ENCODE measurements around the gene MRAP. TPM values are rescaled to one million over a fixed set of nuclear protein-coding genes. Genes with fewer than 3 reads are reported as not detected.

MRAP gene
- total RNA-seq, 1 experiment from 2014 or later, result not detected

- POLR2A ChIA-PET (ENCODE audit: low non-redundant PET), result no interaction called here
- H3K36me3 ChIP-seq (ENCODE audit: insufficient read depth, low read length, poor library complexity, severe bottlenecking), result peaks cover 2% of the 10 kb centered on the region
- BruUV-seq (replicated peaks), result no TSS peak
- intact Hi-C loops (cut with micrococcal nuclease; ENCODE audit: unreplicated experiment), result no loop called here
- no peaks in the 10 kb centered on the region for H3K9me3 ChIP-seq (ENCODE audit: low read depth, low read length, poor library complexity, severe bottlenecking)
- no peaks in the 10 kb centered on the region for H3K27me3 ChIP-seq (replicated peaks; ENCODE audit: insufficient read depth, low read depth, low read length, poor library complexity)
- no peaks in the 10 kb centered on the region for H3K4me1 ChIP-seq (ENCODE audit: insufficient read depth, low read length, poor library complexity, severe bottlenecking)
- no peak overlapping the region for H3K27ac ChIP-seq (ENCODE audit: low read depth, low read length, poor library complexity, severe bottlenecking)
- no peak overlapping the region for H3K4me3 ChIP-seq (ENCODE audit: low read depth, low read length, poor library complexity, severe bottlenecking)
- TF ChIP-seq CTCF (conservative IDR thresholded peaks at IDR 0.05; ENCODE audit: low read depth, low read length) (no peak), EZH2 (IDR thresholded peaks at IDR 0.05; ENCODE audit: borderline replicate concordance, low read depth, low read length, poor library complexity, severe bottlenecking) (no peak)
- CTCF ChIA-PET, result no interaction called here
- DNase-seq (ENCODE audit: low spot score), result no peak
Observed at GRCh38 chr21:32303385-32303784, 4.7 kb downstream of the MRAP start.

- no peaks in the 10 kb centered on the region for H3K27me3 ChIP-seq (replicated peaks; ENCODE audit: insufficient read depth, low read depth, low read length, poor library complexity)
- H3K4me1 ChIP-seq (ENCODE audit: insufficient read depth, low read length, poor library complexity, severe bottlenecking), result no peaks in the 10 kb centered on the region
- no TSS peak for BruUV-seq (replicated peaks)
- DNase-seq (ENCODE audit: low spot score), result no peak
- H3K36me3 ChIP-seq (ENCODE audit: insufficient read depth, low read length, poor library complexity, severe bottlenecking), result peaks cover 2% of the 10 kb centered on the region
- no peak overlapping the region for H3K4me3 ChIP-seq (ENCODE audit: low read depth, low read length, poor library complexity, severe bottlenecking)
- intact Hi-C loops (cut with micrococcal nuclease; ENCODE audit: unreplicated experiment), result no loop called here
- POLR2A ChIA-PET (ENCODE audit: low non-redundant PET), result no interaction called here
- no peak overlapping the region for H3K27ac ChIP-seq (ENCODE audit: low read depth, low read length, poor library complexity, severe bottlenecking)
- CTCF ChIA-PET, result no interaction called here
- H3K9me3 ChIP-seq (ENCODE audit: low read depth, low read length, poor library complexity, severe bottlenecking), result no peaks in the 10 kb centered on the region
- no peak for TF ChIP-seq CTCF (conservative IDR thresholded peaks at IDR 0.05; ENCODE audit: low read depth, low read length)
- no peak for TF ChIP-seq EZH2 (IDR thresholded peaks at IDR 0.05; ENCODE audit: borderline replicate concordance, low read depth, low read length, poor library complexity, severe bottlenecking)
Observed at GRCh38 chr21:32304998-32305397, 6.3 kb downstream of the MRAP start.

- H3K27me3 ChIP-seq (replicated peaks; ENCODE audit: insufficient read depth, low read depth, low read length, poor library complexity), result no peaks in the 10 kb centered on the region
- intact Hi-C loops (cut with micrococcal nuclease; ENCODE audit: unreplicated experiment), result no loop called here
- DNase-seq (ENCODE audit: low spot score), result no peak
- no peaks in the 10 kb centered on the region for H3K9me3 ChIP-seq (ENCODE audit: low read depth, low read length, poor library complexity, severe bottlenecking)
- no peak for TF ChIP-seq EZH2 (IDR thresholded peaks at IDR 0.05; ENCODE audit: borderline replicate concordance, low read depth, low read length, poor library complexity, severe bottlenecking)
- TF ChIP-seq CTCF (conservative IDR thresholded peaks at IDR 0.05; ENCODE audit: low read depth, low read length), result 0 out of 2 replicates have a peak, but pooled peaks have one; percentile 20
- no TSS peak for BruUV-seq (replicated peaks)
- H3K4me1 ChIP-seq (ENCODE audit: insufficient read depth, low read length, poor library complexity, severe bottlenecking), result no peaks in the 10 kb centered on the region
- ChIA-PET POLR2A (ENCODE audit: low non-redundant PET) (no interaction called here), CTCF (interaction anchor here (0.6 kb wide), 1 partner anchor 9 kb away, joined by 5 read pairs; no protein-coding TSS in a partner anchor)
- H3K4me3 ChIP-seq (ENCODE audit: low read depth, low read length, poor library complexity, severe bottlenecking), result no peak overlapping the region
- no peak overlapping the region for H3K27ac ChIP-seq (ENCODE audit: low read depth, low read length, poor library complexity, severe bottlenecking)
- peaks cover 2% of the 10 kb centered on the region for H3K36me3 ChIP-seq (ENCODE audit: insufficient read depth, low read length, poor library complexity, severe bottlenecking)
Observed at GRCh38 chr21:32306021-32306780, 7.5 kb downstream of the MRAP start.

All from A673 (cell line).